ENCODE results near the gene SAP25.
A peak's percentile ranks its signal among the peaks of the same experiment; 100 is the strongest.
"Not testable (repeated sequence)": the region's sequence is repeated elsewhere in the genome, so short reads cannot be mapped to it uniquely, and the experiment has no call there.

The SAP25 gene

DNA sequence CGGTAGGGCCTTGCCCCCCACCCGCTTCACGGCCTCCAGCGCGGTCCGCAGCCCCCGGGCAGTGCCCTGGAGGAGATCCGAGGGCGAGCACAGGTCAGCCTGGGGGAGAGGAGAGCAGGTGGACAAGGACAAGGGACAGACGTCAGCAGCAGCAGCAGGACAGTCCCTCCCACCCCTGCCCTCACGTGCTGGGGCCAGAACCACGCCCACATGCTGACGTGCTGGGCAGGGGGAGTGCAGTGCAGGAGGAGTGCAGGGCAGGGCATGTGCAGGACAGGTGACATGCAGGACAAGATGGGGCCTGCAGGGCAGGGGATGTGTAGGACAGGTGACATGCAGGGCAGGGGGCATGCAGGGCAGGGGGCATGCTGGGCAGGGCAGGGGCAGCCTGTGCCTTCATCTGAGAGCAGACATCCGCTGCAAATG, 1.5 kb upstream of the SAP25 start:
- no peak for DNase-seq

DNA sequence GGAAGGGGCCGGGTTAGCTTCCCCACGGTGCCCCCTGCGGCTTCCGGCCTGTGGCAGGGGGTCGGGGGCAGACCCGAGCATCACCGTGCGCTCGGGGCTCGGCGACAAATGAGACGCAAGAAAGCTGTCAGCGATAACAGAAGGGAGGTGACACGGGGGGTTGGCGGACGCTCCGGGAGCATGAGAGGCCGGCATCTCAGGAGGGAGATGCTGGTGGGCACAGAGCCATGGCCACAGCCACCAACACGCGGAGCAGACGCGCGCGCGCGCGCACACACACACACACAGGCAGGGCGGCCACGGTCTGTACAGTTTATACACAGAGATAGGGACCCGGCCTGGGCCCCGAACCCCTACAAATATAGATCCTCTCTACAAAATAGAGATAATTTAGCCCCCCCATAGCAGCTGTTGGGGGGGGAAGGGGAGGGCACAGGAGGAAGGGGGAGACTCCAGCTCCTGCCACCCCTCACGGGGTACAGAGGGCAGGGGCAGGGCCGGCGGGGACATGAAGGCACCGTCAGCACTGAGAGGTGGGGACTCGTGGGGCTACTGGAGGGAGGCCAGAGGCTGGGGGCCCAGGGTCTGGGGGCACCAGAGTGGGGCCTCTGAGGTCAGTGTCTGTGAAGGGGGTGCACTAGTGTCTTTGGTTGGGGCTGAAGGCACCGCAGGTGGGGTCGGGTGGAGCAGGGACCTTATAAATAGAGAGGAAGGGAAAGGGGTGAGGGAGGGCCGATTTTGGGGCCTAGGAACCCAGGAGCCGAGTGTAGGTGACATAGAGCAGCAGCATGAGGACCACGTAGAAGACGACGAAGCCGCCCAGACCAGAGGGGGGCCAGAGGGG, 884 bp upstream of the SAP25 start:
- DNase-seq, result no peak

DNA sequence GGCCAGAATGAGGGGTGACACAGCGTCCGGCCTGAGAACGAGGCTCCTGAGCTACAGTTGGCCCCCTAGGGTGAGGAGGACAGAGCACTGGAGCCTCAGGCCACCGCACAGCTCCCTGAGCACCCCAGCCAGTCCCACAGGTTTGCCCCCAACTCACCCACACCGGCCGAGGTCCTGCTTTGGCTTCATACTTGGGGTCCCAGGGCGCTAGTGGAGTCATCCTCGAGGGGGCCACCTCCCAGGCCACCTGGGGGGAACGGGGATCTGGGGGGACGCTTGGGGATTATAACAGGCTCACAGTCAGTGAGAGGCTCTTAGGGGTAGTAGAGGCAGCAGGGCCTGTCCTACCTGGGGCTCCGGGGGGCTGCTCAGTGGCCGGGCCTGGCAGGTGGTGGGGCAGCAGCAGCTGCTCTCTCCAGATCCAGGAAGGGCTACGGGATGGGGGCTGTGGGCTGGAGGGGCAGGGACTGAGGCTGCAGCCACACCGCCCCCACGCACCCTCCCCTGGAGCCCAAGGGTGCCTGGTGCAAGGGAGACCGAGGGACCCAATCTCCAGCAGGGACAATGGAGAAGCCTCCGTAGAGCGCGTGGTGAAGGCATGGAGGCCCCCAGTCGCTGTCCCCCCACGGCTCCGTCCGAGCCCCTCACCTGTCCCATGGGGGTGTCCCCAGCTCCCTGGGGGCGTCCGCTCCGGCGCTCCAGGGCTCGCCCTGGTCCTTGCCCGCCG, 588 bp downstream of the SAP25 start:
- DNase-seq, result no peak

DNA sequence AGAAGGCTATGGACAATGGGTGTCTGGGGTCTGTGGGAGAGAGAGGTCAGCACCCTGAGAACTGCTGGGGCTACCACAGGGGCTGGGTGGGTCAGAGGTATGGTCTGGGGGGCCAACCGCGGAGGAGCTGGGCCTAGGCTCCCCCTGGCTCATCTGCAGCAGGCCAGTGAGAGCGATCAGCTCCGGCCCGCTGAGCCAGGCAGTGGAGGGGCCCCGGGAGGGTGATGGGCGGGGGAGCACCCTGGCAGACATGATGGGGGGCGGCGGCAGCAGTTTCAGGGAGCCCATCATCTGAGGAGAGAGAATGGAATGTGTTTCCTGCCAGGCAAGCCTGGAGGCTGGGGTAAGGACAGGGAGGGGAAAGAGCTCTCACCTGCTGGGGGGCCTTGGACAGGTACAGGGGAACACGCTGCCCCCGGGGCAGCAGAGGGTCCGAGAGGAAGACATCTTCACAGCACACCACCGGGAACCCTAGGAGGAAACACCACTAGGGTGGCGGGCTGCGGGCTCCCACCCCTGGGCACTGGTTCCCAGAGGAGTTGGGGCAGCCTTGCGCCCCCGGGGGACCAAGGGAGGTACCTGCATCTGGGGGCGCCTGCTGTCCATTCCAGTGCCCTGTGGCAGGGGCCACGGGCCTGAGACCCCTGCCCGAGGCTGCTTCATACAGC, 1.3 kb downstream of the SAP25 start:
- no peak for DNase-seq

DNA sequence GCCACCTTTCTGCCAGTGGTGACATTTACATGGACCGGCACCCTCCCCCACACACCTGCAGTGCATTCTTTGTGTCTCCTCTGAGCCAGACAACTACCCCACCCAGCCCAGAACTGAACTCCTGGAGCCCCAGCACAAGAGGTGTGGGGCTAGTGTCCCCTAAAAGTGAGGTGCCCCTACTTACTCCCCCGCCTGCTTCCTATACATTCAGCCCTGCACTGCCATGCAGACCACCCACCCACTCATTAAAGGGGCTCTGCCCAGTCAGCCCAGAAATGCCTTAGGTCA, 1.9 kb downstream of the SAP25 start:
- no peak for DNase-seq

DNA sequence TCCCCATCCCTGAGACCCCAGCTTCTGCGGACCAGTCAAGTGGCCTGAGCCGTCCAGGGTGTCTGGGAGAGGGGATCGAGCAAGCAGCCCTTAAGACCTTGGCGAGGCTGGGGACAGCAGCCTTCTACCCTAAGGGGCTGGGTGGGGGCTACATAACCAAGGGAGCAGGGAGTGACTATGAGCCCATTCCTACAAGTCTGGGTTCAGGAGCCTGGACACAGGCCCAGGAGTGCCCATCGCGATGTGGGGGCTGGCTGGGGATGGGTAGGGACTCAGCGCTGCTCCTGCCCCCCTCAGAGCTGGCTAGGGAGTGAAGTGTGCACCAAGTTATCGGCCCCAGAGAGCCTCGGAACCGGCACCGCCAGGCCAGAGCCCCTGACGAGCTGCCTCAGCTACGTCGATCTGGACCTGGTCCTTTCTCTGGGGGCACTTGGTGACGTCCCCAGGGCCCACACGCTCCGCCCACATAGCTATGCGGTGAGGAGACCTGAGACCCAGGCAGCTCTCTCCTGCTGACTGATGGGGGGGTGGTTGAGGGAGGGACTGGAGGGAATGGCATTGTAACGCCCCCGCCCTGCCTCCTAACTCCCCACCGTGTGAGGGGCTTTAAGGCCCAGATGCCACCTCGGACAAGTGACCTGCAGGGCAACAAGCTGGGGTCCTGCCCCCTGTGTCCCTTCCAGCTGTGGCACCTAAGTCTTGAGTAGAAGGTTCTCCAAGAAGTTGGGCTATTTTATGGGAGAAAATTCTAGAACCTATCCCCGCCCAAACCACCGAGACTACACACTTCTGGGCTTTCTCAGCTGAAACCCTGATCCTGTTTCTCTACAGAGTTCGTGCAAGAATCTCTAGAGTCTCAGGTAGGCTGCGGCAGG, 2.5 kb downstream of the SAP25 start:
- no peak for DNase-seq

DNA sequence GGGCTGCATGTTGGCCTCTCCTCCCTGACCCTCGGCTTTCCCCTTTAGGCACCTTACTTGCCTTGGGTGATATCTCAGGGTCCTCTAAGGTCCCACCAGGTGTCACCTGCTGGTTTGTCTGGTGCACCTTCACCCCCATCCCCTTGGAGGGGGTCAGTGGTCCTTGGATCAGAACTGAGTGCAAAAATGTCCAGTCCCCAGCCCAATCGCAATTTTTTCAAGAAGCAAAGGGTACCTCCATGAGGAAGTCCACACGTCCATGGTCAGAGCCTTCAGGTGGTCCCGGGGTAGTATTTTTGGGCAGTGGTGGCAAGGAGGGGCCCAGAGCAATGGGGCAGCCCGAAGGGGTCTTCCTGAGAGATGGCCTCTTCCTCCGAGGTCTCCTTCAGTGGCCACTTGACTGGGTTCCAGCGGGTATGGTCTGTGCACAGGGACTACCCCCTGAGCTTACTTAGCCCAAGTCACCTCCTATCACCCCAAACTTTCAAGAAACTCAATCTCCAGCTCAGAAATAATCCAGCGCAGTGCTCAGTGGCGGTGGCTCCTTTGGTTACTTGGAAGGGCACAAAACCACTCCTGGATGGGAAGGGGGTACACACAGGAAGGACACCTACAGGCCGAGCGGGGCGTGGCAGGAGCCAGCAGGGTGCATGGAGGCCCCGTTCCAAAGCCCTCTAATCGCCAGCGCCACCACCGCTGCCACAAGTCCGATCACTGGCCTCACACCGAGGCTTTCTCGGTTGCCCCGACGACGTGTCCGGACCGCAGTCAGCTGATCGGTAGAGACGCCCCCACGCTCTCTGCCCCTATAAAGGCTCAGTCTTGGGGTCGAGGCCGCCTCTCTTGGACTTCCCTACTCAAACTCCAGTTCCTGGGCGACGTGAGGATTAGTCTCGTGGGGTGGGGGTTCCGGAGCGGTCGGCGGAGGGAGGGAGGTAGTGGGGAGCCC, 4.5 kb downstream of the SAP25 start:
- DNase-seq, result no peak

DNA sequence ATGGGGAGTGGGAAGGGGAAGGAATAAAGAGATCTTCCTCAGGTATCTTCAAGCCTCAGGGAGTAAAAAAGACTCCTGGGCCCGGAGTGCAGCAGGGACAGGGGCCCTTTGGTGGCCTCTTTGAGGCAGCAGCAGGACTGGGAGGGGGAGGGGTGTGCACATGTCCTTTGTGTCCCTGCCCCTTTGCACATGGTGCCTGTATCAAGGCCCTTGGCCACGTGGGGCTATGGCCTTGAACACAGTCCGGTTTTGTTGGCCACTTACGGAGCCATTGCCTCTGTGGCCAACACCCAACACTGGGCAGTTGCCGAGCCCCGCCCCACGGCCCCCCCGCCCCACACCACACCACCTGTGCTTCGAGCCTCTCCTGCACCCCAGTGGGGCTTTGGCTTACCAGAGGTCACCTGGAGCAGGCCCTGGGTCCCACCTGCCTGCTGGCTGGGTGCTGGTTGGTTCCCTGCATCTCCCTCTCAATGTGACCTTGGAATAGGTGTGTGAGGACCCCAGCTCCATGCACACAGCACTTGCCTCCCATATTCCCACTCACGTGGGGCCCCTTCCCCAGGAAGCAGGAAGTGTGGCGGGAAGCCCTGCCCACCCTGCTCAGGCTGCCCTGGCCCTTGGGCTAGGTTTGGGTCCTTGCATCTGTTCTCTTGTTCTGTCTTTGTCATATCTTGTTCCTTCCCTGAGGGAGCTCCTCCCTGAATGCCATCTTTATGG, 5.4 kb downstream of the SAP25 start:
- no peak for DNase-seq

DNA sequence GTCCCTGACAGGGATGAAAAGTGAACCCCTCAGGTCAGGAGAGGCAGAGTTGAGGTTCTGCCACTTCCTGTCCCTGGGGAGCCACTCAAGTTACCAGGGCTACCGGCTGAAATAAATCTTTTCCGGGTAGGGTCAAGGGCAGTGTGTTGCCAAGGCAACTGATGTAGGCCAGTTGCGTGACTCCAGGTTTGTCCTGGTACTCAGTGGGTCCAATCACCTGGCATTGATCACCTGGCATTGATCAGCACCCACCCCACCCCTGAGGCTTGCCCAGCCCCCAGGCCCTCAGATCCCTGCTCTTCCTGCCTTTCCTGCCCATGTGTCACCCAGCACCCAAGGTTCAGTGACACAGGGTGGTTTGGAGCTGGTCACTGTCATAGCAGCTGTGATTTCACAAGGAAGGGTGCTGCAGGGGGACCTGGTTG, 5.9 kb downstream of the SAP25 start:
- no peak for DNase-seq

DNA sequence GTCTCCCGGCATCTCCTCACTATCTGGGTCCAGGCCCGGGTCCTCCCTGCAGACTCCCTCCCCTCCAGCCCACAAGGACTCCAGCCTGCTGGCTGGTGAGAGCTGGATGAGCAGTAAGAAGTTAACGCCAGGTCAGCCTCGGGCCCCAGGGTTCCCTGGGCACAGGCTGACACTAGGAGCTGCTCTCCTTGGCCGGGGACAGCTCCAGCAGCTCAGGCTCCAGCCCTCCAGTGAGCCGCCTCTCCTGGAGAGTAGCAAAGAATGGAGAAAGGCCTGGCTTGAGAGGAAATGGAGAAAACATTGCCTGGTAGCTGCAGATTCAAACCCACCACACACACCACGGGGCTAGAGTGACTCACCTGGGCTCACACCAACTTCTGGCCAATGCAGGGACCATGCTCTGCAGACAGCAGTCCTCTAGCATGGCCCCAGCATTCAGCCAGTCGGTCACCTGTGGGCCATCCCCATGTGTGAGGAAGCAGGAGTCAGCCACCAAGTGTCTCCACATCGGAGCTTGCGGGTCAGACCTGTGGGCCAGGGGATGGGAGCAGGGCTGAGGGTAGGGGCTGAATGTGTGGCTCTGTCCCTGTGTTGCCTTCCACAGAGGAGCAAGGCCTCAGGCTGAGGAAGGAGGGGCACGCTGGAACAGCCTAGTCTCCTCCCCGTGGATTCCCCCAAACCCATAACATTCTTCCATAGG, 6.5 kb downstream of the SAP25 start:
- DNase-seq, result no peak

DNA sequence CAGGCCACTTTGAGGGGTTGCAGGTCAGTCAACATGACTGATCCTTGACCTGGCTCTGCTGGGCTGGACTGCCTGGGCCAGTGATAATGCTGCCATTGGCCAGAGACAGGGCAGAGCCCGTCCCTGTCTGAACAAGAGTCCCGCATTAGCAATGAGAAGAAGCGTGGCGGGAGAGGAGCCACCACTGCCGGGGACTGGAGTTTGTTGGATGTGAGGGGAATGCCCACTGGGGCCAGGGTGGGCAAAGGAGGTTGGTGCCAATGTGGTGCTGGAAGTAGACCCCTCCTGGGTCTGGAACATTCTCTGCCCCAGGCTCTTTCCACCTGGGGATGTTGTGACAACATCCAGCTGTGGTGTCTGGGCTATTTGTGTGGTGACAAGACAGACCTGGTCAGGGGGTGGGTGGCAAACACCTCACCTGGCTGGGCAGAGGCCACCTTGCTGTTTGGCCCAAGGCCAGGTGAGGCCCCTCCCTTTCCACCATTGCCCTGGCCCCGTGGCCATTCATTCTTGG, 7.6 kb downstream of the SAP25 start:
- DNase-seq, result no peak

DNA sequence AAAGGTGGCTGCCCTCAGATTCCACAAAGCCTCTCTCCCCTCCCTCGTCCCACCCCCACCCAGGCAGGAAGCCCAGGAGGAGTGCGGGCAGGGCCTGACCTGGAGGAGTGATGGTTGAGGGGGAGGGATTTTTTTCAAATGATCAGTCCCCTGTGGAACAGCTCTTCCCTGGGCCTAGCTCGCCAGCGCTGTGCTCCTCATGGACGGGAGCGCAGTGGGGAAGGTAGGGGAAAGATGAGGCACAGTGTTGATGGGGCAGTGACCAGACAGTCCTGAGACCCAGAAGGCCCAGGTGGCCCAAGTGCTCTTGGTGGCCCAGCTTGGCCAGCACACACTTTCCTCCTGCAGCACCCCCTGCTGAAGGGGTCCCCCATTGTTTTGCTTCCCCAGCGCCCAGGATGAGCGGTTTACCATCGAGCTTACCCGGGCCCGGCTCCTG, 8.5 kb downstream of the SAP25 start:
- DNase-seq, result no peak

DNA sequence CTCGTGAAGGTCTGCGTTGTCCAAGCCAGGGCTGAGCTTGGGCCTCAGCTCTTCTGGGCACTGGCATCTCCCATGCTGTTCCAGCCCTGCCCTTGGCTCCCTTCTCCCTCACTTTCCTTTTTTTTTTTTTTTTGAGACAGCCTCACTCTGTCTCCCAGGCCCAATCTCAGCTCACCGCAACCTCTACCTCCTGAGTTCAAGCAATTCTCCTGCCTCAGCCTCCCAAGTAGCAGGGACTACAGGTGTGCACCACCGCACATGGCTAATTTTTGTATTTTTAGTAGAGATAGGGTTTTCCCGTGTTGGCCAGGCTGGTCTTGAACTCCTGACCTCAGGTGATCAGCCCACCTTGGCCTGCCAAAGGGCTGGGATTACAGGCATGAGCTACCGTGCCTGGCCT, 9.3 kb downstream of the SAP25 start:
- not testable (repeated sequence) for DNase-seq

DNA sequence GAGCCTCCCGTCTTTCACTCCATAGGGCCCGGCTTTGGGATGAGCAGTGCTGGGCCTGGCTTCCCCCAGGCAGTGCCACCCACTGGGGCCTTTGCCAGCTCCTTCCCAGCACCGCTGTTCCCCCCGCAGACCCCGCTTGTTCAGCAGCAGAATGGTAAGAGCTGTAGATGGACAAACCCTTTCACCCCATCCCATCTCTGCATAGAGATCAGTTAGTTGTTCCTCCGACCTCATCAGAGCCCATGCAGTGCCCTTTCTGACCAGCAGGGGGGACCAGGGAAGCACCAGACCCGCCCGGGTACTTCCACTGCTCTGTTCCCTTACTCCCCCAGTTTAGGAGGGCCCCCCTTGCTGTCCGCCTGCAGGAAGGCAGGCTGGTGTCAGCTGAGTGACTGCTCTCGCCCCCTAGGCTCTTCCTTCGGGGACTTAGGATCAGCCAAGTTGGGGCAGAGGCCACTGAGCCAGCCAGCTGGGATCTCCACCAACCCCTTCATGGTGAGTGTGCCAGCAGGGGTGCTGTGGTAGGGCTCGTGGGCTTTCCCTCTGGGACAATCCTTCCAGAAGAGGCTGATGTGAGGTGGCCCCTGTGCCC, 9.8 kb downstream of the SAP25 start:
- DNase-seq, result peak; percentile 69 to 85 (median 77)

DNA sequence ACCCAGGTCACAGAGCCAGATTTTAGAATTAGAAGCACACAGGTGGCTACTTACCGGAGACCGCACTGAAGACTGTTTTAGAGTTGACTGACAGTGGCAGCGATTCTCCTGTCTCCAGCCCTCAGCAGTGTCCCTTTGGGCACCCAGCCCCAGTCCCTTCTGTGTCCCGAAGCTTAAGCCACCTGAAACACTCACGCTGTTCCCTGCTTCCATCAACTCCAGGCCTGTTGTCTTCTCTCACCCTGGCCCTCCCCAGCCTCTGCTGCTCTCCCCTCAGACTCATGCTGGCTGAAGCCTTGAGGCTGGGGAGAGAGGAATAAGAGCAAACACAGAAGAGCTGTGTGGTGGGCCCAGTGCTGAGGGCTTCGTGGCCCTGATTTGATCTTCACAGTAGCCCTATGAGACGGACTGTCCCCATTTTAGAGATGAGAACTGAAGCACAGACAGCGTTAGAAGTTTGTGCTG, 10.6 kb downstream of the SAP25 start:
- no peak for DNase-seq

DNA sequence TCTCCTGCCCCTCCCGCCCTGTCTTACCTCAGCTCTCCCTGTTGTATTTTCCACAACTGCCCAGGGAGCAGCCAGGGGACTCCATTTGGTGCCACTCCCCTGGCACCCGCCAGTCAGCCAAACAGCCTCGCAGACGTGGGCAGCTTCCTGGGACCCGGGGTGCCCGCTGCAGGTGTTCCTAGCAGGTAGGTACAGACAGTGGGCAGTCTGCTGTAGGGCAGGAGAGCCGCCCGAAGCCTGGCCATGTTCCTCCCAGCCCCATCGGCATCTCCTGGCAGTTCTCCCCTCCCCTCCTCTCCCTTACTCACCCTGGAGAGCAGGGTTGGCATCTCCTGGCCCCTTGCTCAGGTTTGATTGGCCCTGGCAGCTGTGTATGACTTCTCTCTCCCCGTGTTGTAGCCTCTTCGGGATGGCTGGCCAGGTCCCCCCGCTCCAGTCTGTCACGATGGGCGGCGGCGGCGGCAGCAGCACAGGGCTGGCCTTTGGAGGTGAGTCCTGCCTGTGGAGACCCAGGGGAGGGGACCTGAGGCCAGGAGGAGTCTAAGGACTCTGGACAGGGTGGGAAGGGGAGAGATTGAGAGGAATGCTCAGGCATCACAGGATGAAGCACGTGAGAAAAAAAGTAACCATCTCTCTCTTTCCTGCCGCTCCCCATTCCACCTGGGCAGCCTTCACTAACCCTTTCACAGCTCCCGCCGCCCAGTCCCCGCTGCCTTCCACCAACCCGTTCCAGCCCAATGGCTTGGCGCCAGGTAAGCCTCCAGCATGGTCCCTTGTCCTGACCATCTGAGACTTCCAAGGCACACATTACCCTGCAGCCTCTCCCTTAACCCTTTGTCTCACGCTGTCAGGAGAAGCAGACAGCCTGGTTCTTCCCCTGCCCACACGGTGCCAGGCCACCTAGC, 11.3 kb downstream of the SAP25 start:
- DNase-seq, result no peak

DNA sequence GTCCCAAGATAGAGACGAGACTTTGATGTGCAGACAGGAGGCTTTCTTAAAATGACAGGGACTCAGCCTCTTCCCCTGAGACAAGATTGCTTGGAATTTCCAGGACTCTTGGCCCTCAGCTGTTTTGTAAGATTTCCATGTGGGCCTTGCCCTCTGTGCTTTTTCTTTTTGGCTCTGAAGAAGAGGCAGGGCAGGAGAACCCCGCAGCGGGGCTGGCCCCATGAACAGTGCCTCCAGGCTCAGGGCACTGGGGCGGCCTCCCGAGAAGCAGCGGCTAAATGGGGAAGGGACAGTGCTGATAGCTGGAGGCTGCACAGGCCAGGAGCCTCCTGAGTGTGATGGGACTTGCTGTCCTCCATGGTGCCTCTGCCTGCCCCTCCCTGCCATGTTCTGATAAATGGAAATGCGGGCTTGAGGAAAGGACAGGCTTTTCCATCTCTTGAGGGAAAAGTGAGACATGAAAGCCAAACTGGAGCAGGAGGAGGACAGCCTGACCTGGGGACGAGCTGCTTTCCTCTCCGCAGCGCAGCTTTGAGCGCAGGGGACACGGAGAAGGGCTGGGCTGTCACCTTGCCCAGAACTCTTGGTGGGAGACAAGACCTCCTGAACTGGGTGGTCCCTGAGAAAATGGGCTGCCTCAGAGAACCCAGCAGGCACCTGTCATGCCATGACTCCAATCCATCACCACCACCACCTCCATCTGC, 12.1 kb downstream of the SAP25 start:
- DNase-seq, result no peak

DNA sequence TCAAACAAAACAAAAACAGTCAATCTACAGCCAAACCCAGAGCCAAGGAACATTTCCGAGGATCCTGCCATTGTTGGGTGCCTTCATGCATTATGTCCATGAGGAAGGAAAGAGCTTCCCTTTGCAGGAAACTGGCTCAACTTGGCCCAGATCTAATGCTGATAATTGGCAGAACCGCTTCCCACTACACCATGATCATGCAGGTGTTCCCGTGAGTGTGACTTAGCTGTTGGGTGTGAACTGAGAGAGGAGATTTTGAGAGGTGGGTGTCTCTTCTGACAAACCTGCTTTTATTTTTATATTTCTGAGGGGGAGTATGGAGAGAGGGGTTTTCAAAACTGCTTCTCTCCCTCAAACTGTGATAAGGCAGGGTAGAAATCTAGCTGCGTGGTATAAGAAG, 14.6 kb downstream of the SAP25 start:
- no peak for DNase-seq

Measured in activated CD4-positive, CD25-positive, alpha-beta regulatory T cell (primary cell).